HEK293 (cell line): ENCODE results near the gene CD93.

Experiments
- KLF16 ChIP-seq: fragments of 450-650 bp; formaldehyde crosslinking; IDR thresholded peaks from 2 replicates; pipeline ENCODE4 v1.5.1; 2017; ENCODE audit warnings: missing biosample characterization, missing genetic modification characterization
- ZSCAN30 ChIP-seq: fragments of 450-650 bp; IDR thresholded peaks from 2 replicates; pipeline ENCODE4 v1.5.1; 2018; ENCODE audit warnings: missing biosample characterization, mild to moderate bottlenecking, missing genetic modification characterization, moderate library complexity

- TF ChIP-seq ZSCAN30 (tag by site-specific recombination) (no peak), KLF16 (tag by site-specific recombination) (no peak)
Observed at GRCh38 chr20:23094213-23094896, 8.2 kb upstream of the CD93 start.
